Neural cell (in vitro differentiated cells): ENCODE data around the gene SRSF5.

ENCODE experiments used
- POLR2AphosphoS5 ChIP-seq: IDR thresholded peaks from 2 replicates; pipeline ENCODE4 v1.6.1; 2012
- TF ChIP-seq, protein P1 (sequence below): fragments of 450-650 bp; IDR thresholded peaks from 2 replicates; pipeline ENCODE4 v1.5.1; 2014; ENCODE audit warnings: antibody characterized with exemption, mild to moderate bottlenecking, moderate library complexity; ENCODE audit not compliant: poor library complexity, severe bottlenecking

- TF ChIP-seq, protein P1, sequence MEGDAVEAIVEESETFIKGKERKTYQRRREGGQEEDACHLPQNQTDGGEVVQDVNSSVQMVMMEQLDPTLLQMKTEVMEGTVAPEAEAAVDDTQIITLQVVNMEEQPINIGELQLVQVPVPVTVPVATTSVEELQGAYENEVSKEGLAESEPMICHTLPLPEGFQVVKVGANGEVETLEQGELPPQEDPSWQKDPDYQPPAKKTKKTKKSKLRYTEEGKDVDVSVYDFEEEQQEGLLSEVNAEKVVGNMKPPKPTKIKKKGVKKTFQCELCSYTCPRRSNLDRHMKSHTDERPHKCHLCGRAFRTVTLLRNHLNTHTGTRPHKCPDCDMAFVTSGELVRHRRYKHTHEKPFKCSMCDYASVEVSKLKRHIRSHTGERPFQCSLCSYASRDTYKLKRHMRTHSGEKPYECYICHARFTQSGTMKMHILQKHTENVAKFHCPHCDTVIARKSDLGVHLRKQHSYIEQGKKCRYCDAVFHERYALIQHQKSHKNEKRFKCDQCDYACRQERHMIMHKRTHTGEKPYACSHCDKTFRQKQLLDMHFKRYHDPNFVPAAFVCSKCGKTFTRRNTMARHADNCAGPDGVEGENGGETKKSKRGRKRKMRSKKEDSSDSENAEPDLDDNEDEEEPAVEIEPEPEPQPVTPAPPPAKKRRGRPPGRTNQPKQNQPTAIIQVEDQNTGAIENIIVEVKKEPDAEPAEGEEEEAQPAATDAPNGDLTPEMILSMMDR, result no peak
- TF ChIP-seq POLR2AphosphoS5, result no peak
Observed at GRCh38 chr14:69819607-69820006, 52.7 kb downstream of the SRSF5 start.
